ENCODE measurements around the gene HAGH. TPM values are rescaled to one million over a fixed set of nuclear protein-coding genes. Genes with fewer than 3 reads are reported as not detected.

Gene HAGH
- total RNA-seq, 1 experiment from 2014 or later: 48.2 TPM

- no TSS peak for BruUV-seq (replicated peaks)
- H3K27ac Mint-ChIP-seq (ENCODE audit: unreplicated experiment): no peak overlapping the region
- no peaks in the 10 kb centered on the region for H3K27me3 Mint-ChIP-seq (ENCODE audit: unreplicated experiment)
- no peak overlapping the region for H3K4me3 Mint-ChIP-seq (ENCODE audit: low read depth, unreplicated experiment)
- TF ChIP-seq CTCF (IDR thresholded peaks at IDR 0.05; ENCODE audit: unreplicated experiment): no peak
- intact Hi-C loops (cut with micrococcal nuclease; ENCODE audit: unreplicated experiment): no loop called here
- no peaks in the 10 kb centered on the region for H3K4me1 Mint-ChIP-seq (ENCODE audit: low read depth, unreplicated experiment)
- CTCF ChIA-PET: no interaction called here
- peaks cover 40% of the 10 kb centered on the region for H3K36me3 Mint-ChIP-seq (ENCODE audit: insufficient read depth, unreplicated experiment)
- no peak for DNase-seq
- no peaks in the 10 kb centered on the region for H3K9me3 Mint-ChIP-seq (ENCODE audit: low read depth, unreplicated experiment)
Measured at GRCh38 chr16:1791256-1791942, 35.2 kb downstream of the HAGH start.

GRCh38 chr16:1790611-1791255 is 35.9 kb downstream of the HAGH start:
- no peaks in the 10 kb centered on the region for H3K27me3 Mint-ChIP-seq (ENCODE audit: unreplicated experiment)
- no peak for TF ChIP-seq CTCF (IDR thresholded peaks at IDR 0.05; ENCODE audit: unreplicated experiment)
- no peaks in the 10 kb centered on the region for H3K4me1 Mint-ChIP-seq (ENCODE audit: low read depth, unreplicated experiment)
- no peak for DNase-seq
- H3K9me3 Mint-ChIP-seq (ENCODE audit: low read depth, unreplicated experiment): no peaks in the 10 kb centered on the region
- intact Hi-C loops (cut with micrococcal nuclease; ENCODE audit: unreplicated experiment): no loop called here
- H3K27ac Mint-ChIP-seq (ENCODE audit: unreplicated experiment): no peak overlapping the region
- CTCF ChIA-PET: no interaction called here
- H3K36me3 Mint-ChIP-seq (ENCODE audit: insufficient read depth, unreplicated experiment): peaks cover 44% of the 10 kb centered on the region
- H3K4me3 Mint-ChIP-seq (ENCODE audit: low read depth, unreplicated experiment): no peak overlapping the region
- no TSS peak for BruUV-seq (replicated peaks)

GRCh38 chr16:1790261-1790610 is 36.4 kb downstream of the HAGH start:
- no peaks in the 10 kb centered on the region for H3K9me3 Mint-ChIP-seq (ENCODE audit: low read depth, unreplicated experiment)
- no peaks in the 10 kb centered on the region for H3K4me1 Mint-ChIP-seq (ENCODE audit: low read depth, unreplicated experiment)
- intact Hi-C loops (cut with micrococcal nuclease; ENCODE audit: unreplicated experiment): no loop called here
- H3K27ac Mint-ChIP-seq (ENCODE audit: unreplicated experiment): no peak overlapping the region
- DNase-seq: no peak
- CTCF ChIA-PET: no interaction called here
- no peak overlapping the region for H3K4me3 Mint-ChIP-seq (ENCODE audit: low read depth, unreplicated experiment)
- TF ChIP-seq CTCF (IDR thresholded peaks at IDR 0.05; ENCODE audit: unreplicated experiment): no peak
- BruUV-seq (replicated peaks): no TSS peak
- peaks cover 48% of the 10 kb centered on the region for H3K36me3 Mint-ChIP-seq (ENCODE audit: insufficient read depth, unreplicated experiment)
- H3K27me3 Mint-ChIP-seq (ENCODE audit: unreplicated experiment): no peaks in the 10 kb centered on the region

GRCh38 chr16:1789643-1790045 is 37.0 kb downstream of the HAGH start:
- no peak for DNase-seq
- H3K27me3 Mint-ChIP-seq (ENCODE audit: unreplicated experiment): no peaks in the 10 kb centered on the region
- TF ChIP-seq CTCF (IDR thresholded peaks at IDR 0.05; ENCODE audit: unreplicated experiment): no peak
- no peak overlapping the region for H3K4me3 Mint-ChIP-seq (ENCODE audit: low read depth, unreplicated experiment)
- H3K4me1 Mint-ChIP-seq (ENCODE audit: low read depth, unreplicated experiment): no peaks in the 10 kb centered on the region
- peaks cover 51% of the 10 kb centered on the region for H3K36me3 Mint-ChIP-seq (ENCODE audit: insufficient read depth, unreplicated experiment)
- CTCF ChIA-PET: no interaction called here
- intact Hi-C loops (cut with micrococcal nuclease; ENCODE audit: unreplicated experiment): no loop called here
- H3K27ac Mint-ChIP-seq (ENCODE audit: unreplicated experiment): no peak overlapping the region
- BruUV-seq (replicated peaks): no TSS peak
- H3K9me3 Mint-ChIP-seq (ENCODE audit: low read depth, unreplicated experiment): no peaks in the 10 kb centered on the region
